DOHH2 (cell line): ENCODE results near the gene ADGRA1.

Experiments
- H3F3A ChIP-seq: fragments of 200-600 bp; sonication (generic), shearing (Covaris generic); 2 replicates; pipeline ENCODE4 v1.6.0; 2016; ENCODE audit warnings: antibody characterized with exemption, mild to moderate bottlenecking; ENCODE audit not compliant: control insufficient read depth, insufficient read depth
- H3K27ac ChIP-seq: fragments of 200-600 bp; sonication (generic); 2 replicates; pipeline ENCODE4 v1.5.1; 2014; ENCODE audit warnings: low read depth, mild to moderate bottlenecking, low read length, moderate library complexity
- H3K27me3 ChIP-seq: fragments of 200-600 bp; sonication (generic); 2 replicates; pipeline ENCODE4 v1.6.1; 2014; ENCODE audit warnings: mild to moderate bottlenecking, low read length, mixed read lengths; ENCODE audit not compliant: control insufficient read depth
- H3K36me3 ChIP-seq: fragments of 200-600 bp; sonication (generic); 2 replicates; pipeline ENCODE4 v1.6.1; 2014; ENCODE audit warnings: mild to moderate bottlenecking, low read length, moderate library complexity, mixed read lengths; ENCODE audit not compliant: control insufficient read depth
- H3K4me1 ChIP-seq: fragments of 200-600 bp; sonication (generic); 2 replicates; pipeline ENCODE4 v1.6.1; 2014; ENCODE audit warnings: mild to moderate bottlenecking, low read length, mixed read lengths; ENCODE audit not compliant: control insufficient read depth
- H3K4me2 ChIP-seq: fragments of 200-600 bp; sonication (generic); 2 replicates; pipeline ENCODE4 v1.6.0; 2014; ENCODE audit warnings: mild to moderate bottlenecking, low read length, moderate library complexity
- H3K4me3 ChIP-seq: fragments of 200-600 bp; sonication (generic); 2 replicates; pipeline ENCODE4 v1.5.1; 2014; ENCODE audit warnings: mild to moderate bottlenecking, low read length, mixed read lengths
- H3K79me2 ChIP-seq: fragments of 200-600 bp; sonication (generic); 2 replicates; pipeline ENCODE4 v1.6.1; 2014; ENCODE audit warnings: mild to moderate bottlenecking, low read length, mixed read lengths; ENCODE audit not compliant: control insufficient read depth
- H3K9me2 ChIP-seq: fragments of 200-600 bp; sonication (generic); replicated peaks from 2 replicates; pipeline ENCODE4 v1.6.1; 2014; ENCODE audit warnings: mild to moderate bottlenecking, low read length, mixed read lengths; ENCODE audit not compliant: control insufficient read depth
- H3K9me3 ChIP-seq: fragments of 200-600 bp; sonication (generic); 2 replicates; pipeline ENCODE4 v1.6.1; 2014; ENCODE audit warnings: antibody characterized with exemption, low read length, mixed read lengths; ENCODE audit not compliant: control insufficient read depth, insufficient read depth
- H4K20me1 ChIP-seq: fragments of 200-600 bp; sonication (generic); 2 replicates; pipeline ENCODE4 v1.6.0; 2014; ENCODE audit warnings: low read depth, mild to moderate bottlenecking, antibody characterized with exemption, low read length, moderate library complexity; ENCODE audit not compliant: control insufficient read depth, insufficient read depth
- CTCF ChIP-seq: fragments of 200-600 bp; sonication (generic); IDR thresholded peaks from one replicate; pipeline ENCODE4 v1.5.1; 2014; ENCODE audit warnings: antibody characterized with exemption, mild to moderate bottlenecking, low read depth, low read length; ENCODE audit not compliant: poor library complexity, severe bottlenecking
- EZH2phosphoT487 ChIP-seq: fragments of 200-600 bp; sonication (generic); IDR thresholded peaks from 2 replicates; pipeline ENCODE4 v1.6.1; 2017; ENCODE audit warnings: borderline replicate concordance, mild to moderate bottlenecking, antibody characterized with exemption, low read length, moderate library complexity, mixed read lengths

ADGRA1 gene

GRCh38 chr10:133085251-133086125, 2.2 kb upstream of the ADGRA1 start:
- H3K79me2 ChIP-seq = no peaks in the 10 kb centered on the region
- no peaks in the 10 kb centered on the region for H3F3A ChIP-seq
- no peaks in the 10 kb centered on the region for H3K4me1 ChIP-seq
- peaks cover 12% of the 10 kb centered on the region; the same call in 1 of the 2 replicates for H3K9me3 ChIP-seq
- H3K27ac ChIP-seq = no peak overlapping the region
- no peaks in the 10 kb centered on the region for H3K27me3 ChIP-seq
- TF ChIP-seq CTCF (no peak), EZH2phosphoT487 (no peak)
- H3K9me2 ChIP-seq = no peaks in the 10 kb centered on the region
- H4K20me1 ChIP-seq = no peaks in the 10 kb centered on the region
- H3K36me3 ChIP-seq = no peaks in the 10 kb centered on the region
- no peak overlapping the region for H3K4me3 ChIP-seq
- H3K4me2 ChIP-seq = no peak overlapping the region

- H3K9me3 ChIP-seq = peaks cover 11% of the 10 kb centered on the region; the same call in 1 of the 2 replicates
- H3K27me3 ChIP-seq = no peaks in the 10 kb centered on the region
- no peaks in the 10 kb centered on the region for H3F3A ChIP-seq
- no peak overlapping the region for H3K27ac ChIP-seq
- no peak overlapping the region for H3K4me3 ChIP-seq
- H3K9me2 ChIP-seq = no peaks in the 10 kb centered on the region
- H3K4me2 ChIP-seq = no peak overlapping the region
- H3K4me1 ChIP-seq = no peaks in the 10 kb centered on the region
- no peaks in the 10 kb centered on the region for H3K36me3 ChIP-seq
- no peaks in the 10 kb centered on the region for H4K20me1 ChIP-seq
- TF ChIP-seq EZH2phosphoT487 = no peak
- no peak for TF ChIP-seq CTCF
- no peaks in the 10 kb centered on the region for H3K79me2 ChIP-seq
Measured at GRCh38 chr10:133086247-133086646, 1.5 kb upstream of the ADGRA1 start.

DNA sequence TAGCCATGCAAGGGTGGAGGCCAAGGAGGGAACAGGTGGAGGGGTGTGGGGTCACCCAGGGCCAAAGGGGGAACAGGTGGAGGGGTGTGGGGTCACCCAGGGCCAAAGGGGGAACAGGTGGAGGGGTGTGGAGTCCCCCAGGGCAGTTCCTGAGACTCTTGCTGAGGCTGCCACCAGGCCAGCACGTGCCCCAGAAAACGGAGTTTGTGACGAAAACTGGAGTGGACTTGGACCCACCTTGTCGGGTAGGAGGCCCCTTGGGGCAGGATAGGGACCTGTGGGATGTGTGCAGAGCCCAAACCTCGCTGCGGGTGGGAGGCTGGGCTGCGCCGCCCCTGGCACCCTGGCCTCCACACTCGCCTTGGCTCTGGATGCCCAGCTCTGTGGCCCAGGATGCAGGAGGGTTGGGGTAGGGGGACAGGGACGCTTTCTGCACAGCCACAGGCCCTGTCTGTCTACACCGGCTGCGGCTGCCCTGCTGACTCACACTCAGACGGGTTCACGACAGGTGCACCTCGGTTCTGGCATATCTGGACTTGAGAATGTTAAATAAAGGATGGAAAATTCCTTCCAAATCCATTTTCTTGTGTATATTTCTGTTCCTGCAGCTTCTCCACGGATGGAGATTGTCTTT, 562 bp upstream of the ADGRA1 start:
- no peaks in the 10 kb centered on the region for H3K27me3 ChIP-seq
- no peak overlapping the region for H3K27ac ChIP-seq
- H3K9me2 ChIP-seq = no peaks in the 10 kb centered on the region
- no peaks in the 10 kb centered on the region for H3K4me1 ChIP-seq
- H3K79me2 ChIP-seq = no peaks in the 10 kb centered on the region
- H4K20me1 ChIP-seq = no peaks in the 10 kb centered on the region
- no peaks in the 10 kb centered on the region for H3F3A ChIP-seq
- no peak for TF ChIP-seq EZH2phosphoT487
- H3K4me2 ChIP-seq = no peak overlapping the region
- H3K4me3 ChIP-seq = no peak overlapping the region
- peaks cover 5% of the 10 kb centered on the region; the same call in 1 of the 2 replicates for H3K9me3 ChIP-seq
- H3K36me3 ChIP-seq = no peaks in the 10 kb centered on the region
